CD14-positive monocyte (primary cell): ENCODE measurements around the gene ELP2. TPM values are rescaled to one million over a fixed set of nuclear protein-coding genes. Genes with fewer than 3 reads are reported as not detected.
A peak's percentile ranks its signal among the peaks of the same experiment; 100 is the strongest.

ENCODE experiments used
- DNase-seq, 3 donors: peaks; one replicate each; pipeline ENCODE4 v3.0.0-alpha.2; 2011 to 2022
- H2AFZ ChIP-seq: 2 replicates; pipeline ENCODE4 v1.6.0; 2012; ENCODE audit warnings: mild to moderate bottlenecking, low read depth, low read length, inconsistent platforms; ENCODE audit not compliant: insufficient read depth, poor library complexity, severe bottlenecking
- H3K27ac ChIP-seq, 2 donors: 1 replicate in 1 of 2; 2 replicates in 1 of 2; pipeline ENCODE4 v1.5.1; 2012 to 2013; ENCODE audit warnings: low read length in 2 of 2, control low read depth in 1 of 2, inconsistent platforms in 1 of 2, low read depth in 1 of 2, mild to moderate bottlenecking in 1 of 2
- H3K27me3 ChIP-seq, 2 donors: one replicate each; pipeline versions ENCODE4 v1.6.0 to v1.6.1; 2011 to 2013; ENCODE audit warnings: low read length in 2 of 2; ENCODE audit not compliant: control insufficient read depth in 2 of 2, insufficient read depth in 2 of 2
- H3K36me3 ChIP-seq, 2 donors: replicated peaks in 1 of 2; 1 replicate in 1 of 2; 2 replicates in 1 of 2; pipeline versions ENCODE4 v1.5.1 to v1.6.1; 2012 to 2013; ENCODE audit warnings: low read length in 2 of 2, control low read depth in 1 of 2, inconsistent platforms in 1 of 2, mild to moderate bottlenecking in 1 of 2; ENCODE audit not compliant: insufficient read depth in 2 of 2, control insufficient read depth in 1 of 2
- H3K4me1 ChIP-seq, 2 donors: 1 replicate in 1 of 2; 2 replicates in 1 of 2; pipeline versions ENCODE4 v1.5.1 to v1.6.1; 2012 to 2013; ENCODE audit warnings: low read length in 2 of 2, control low read depth in 1 of 2, inconsistent platforms in 1 of 2, mild to moderate bottlenecking in 1 of 2, moderate library complexity in 1 of 2; ENCODE audit not compliant: insufficient read depth in 2 of 2, control insufficient read depth in 1 of 2
- H3K4me2 ChIP-seq: replicated peaks from 2 replicates; pipeline ENCODE3; 2012; ENCODE audit warnings: low read length, moderate library complexity, mild to moderate bottlenecking; ENCODE audit not compliant: poor library complexity, severe bottlenecking; ENCODE audit errors: extremely low read depth
- H3K4me3 ChIP-seq, 3 experiments: fragments of 200-600 bp in 1 of 3; sonication (generic) in 1 of 3; replicated peaks in 1 of 3; 1 replicate in 2 of 3; 2 replicates in 1 of 3; pipeline ENCODE4 v1.5.1; 2011 to 2013; ENCODE audit warnings: low read length in 3 of 3, mild to moderate bottlenecking in 3 of 3, control low read depth in 2 of 3, low read depth in 2 of 3, inconsistent platforms in 1 of 3, moderate library complexity in 1 of 3
- H3K79me2 ChIP-seq: 2 replicates; pipeline ENCODE4 v1.6.0; 2012; ENCODE audit warnings: mild to moderate bottlenecking, control low read depth, inconsistent platforms, low read length, moderate library complexity; ENCODE audit not compliant: insufficient read depth
- H3K9ac ChIP-seq: 2 replicates; pipeline ENCODE4 v1.6.0; 2017; ENCODE audit warnings: low read length, mild to moderate bottlenecking; ENCODE audit not compliant: insufficient read depth, poor library complexity, severe bottlenecking
- H3K9me3 ChIP-seq, 2 donors: replicated peaks in 1 of 2; 1 replicate in 1 of 2; 2 replicates in 1 of 2; pipeline versions ENCODE4 v1.5.1 to v1.6.1; 2012 to 2013; ENCODE audit warnings: low read length in 2 of 2, control low read depth in 1 of 2; ENCODE audit not compliant: control insufficient read depth in 1 of 2, insufficient read depth in 1 of 2
- H4K20me1 ChIP-seq: 2 replicates; pipeline ENCODE4 v1.6.0; 2012; ENCODE audit warnings: mild to moderate bottlenecking, low read length, control low read depth, moderate library complexity; ENCODE audit not compliant: insufficient read depth
- H3K27ac Mint-ChIP-seq, 7 donors: one replicate each; pipeline ENCODE4 v1.8.0; 2020; ENCODE audit warnings: mild to moderate bottlenecking in 7 of 7, mixed read lengths in 7 of 7, moderate library complexity in 6 of 7, inconsistent platforms in 2 of 7
- H3K27me3 Mint-ChIP-seq, 3 donors: one replicate each; pipeline ENCODE4 v1.8.0; 2021 to 2022; ENCODE audit warnings: low read depth in 3 of 3, mild to moderate bottlenecking in 3 of 3, mixed read lengths in 3 of 3, moderate library complexity in 3 of 3, inconsistent platforms in 1 of 3
- H3K36me3 Mint-ChIP-seq, 2 donors: one replicate each; pipeline ENCODE4 v1.8.0; 2020; ENCODE audit warnings: mixed read lengths in 2 of 2, inconsistent platforms in 1 of 2, mild to moderate bottlenecking in 1 of 2
- H3K4me1 Mint-ChIP-seq: one replicate; pipeline ENCODE4 v1.8.0; 2020; ENCODE audit warnings: mild to moderate bottlenecking, mixed read lengths
- H3K4me3 Mint-ChIP-seq, 2 donors: one replicate each; pipeline ENCODE4 v1.8.0; 2020; ENCODE audit warnings: mild to moderate bottlenecking in 2 of 2, mixed read lengths in 2 of 2, moderate library complexity in 1 of 2
- H3K9me3 Mint-ChIP-seq, 7 donors: one replicate each; pipeline ENCODE4 v1.8.0; 2020 to 2022; ENCODE audit warnings: mixed read lengths in 7 of 7, mild to moderate bottlenecking in 6 of 7, moderate library complexity in 6 of 7, inconsistent platforms in 2 of 7
- CTCF ChIP-seq: fragments of 200-600 bp; IDR thresholded peaks from one replicate; pipeline ENCODE4 v1.8.0; 2022; ENCODE audit warnings: antibody characterized with exemption, mild to moderate bottlenecking
- WGBS: methylation state at CpG from one replicate; pipeline ENCODE4 v1.1.5; 2013; ENCODE audit warnings: missing lambda C conversion rate; ENCODE audit not compliant: insufficient coverage; 5-methylcytosine and 5-hydroxymethylcytosine counted together
- intact Hi-C, 2 donors: fragments of 100-400 bp; cut with micrococcal nuclease; formaldehyde crosslinking; loops; one replicate each; pipeline versions ENCODE4 v1.15.0 to v1.15.1; 2023
- polyA plus RNA-seq, 3 donors: library from polyadenylated mRNA; depleted of rRNA in 1 of 3; unstranded in 2 of 3; stranded (reverse) in 1 of 3; fragments of 300-500 nt in 2 of 3; fragments of >200 nt in 1 of 3; fragmentation: Illumina TruSeq in 2 of 3; gene quantifications; 1 replicate in 2 of 3; 2 replicates in 1 of 3; pipeline ENCODE4 v1.2.3, GENCODE V29; 2012 to 2021

The ELP2 gene
- polyA plus RNA-seq, 3 donors, result 24.8 to 52.5 (median 27.1) TPM

GRCh38 chr18:36185157-36185556 is 55.5 kb downstream of the ELP2 start:
- H3K9ac ChIP-seq, result no peak overlapping the region
- H3K4me1 ChIP-seq, result peaks cover 17 to 21% of the 10 kb centered on the region in 2 donors
- no peak overlapping the region for H3K4me3 ChIP-seq
- H3K4me2 ChIP-seq, result no peak overlapping the region
- H3K27me3 Mint-ChIP-seq, result peaks cover 29 to 64% (median 42%) of the 10 kb centered on the region in 3 donors
- no peak overlapping the region for H3K4me3 Mint-ChIP-seq
- intact Hi-C loops, result no loop called here
- peaks cover 0 to 4% (median 0%) of the 10 kb centered on the region in 7 donors for H3K9me3 Mint-ChIP-seq
- no peak overlapping the region for H3K27ac ChIP-seq
- peaks cover 0 to 4% of the 10 kb centered on the region in 2 donors for H3K36me3 Mint-ChIP-seq
- no peaks in the 10 kb centered on the region for H4K20me1 ChIP-seq
- WGBS, result 100% methylated on average over 2 of the region's 3 CpGs
- no peaks in the 10 kb centered on the region for H3K36me3 ChIP-seq
- TF ChIP-seq CTCF, result no peak
- peaks cover 15 to 44% of the 10 kb centered on the region in 2 donors for H3K27me3 ChIP-seq
- H3K79me2 ChIP-seq, result no peaks in the 10 kb centered on the region
- H3K9me3 ChIP-seq, result peaks cover 0 to 9% of the 10 kb centered on the region in 2 donors
- no peak for DNase-seq
- H2AFZ ChIP-seq, result no peak overlapping the region
- H3K4me1 Mint-ChIP-seq, result peaks cover 24% of the 10 kb centered on the region
- peak overlapping the region in 1 of 7 donors; percentile 38 for H3K27ac Mint-ChIP-seq

- H3K9me3 Mint-ChIP-seq, result peaks cover 0 to 4% (median 0%) of the 10 kb centered on the region in 7 donors
- H3K27me3 ChIP-seq, result peaks cover 15 to 44% of the 10 kb centered on the region in 2 donors
- WGBS, result 93% methylated on average over 16 of the region's 18 CpGs
Observed at GRCh38 chr18:36185901-36186460, 56.3 kb downstream of the ELP2 start.

More at GRCh38 chr18:36185901-36186460, 56.3 kb downstream of the ELP2 start:
- intact Hi-C loops, result no loop called here
- Histone ChIP-seq H3K4me3 (no peak overlapping the region), H2AFZ (no peak overlapping the region), H3K36me3 (no peaks in the 10 kb centered on the region), H4K20me1 (no peaks in the 10 kb centered on the region), H3K79me2 (no peaks in the 10 kb centered on the region), H3K9ac (no peak overlapping the region), H3K4me1 (peaks cover 14 to 16% of the 10 kb centered on the region in 2 donors), H3K9me3 (peaks cover 0 to 9% of the 10 kb centered on the region in 2 donors), H3K4me2 (peak overlapping the region; percentile 98), H3K27ac (no peak overlapping the region)
- H3K27me3 Mint-ChIP-seq, result peaks cover 30 to 67% (median 47%) of the 10 kb centered on the region in 3 donors
- DNase-seq, result no peak
- H3K36me3 Mint-ChIP-seq, result peaks cover 0 to 4% of the 10 kb centered on the region in 2 donors
- TF ChIP-seq CTCF, result no peak
- peak overlapping the region; percentile 88 to 95 for H3K4me3 Mint-ChIP-seq
- peaks cover 18% of the 10 kb centered on the region for H3K4me1 Mint-ChIP-seq
- H3K27ac Mint-ChIP-seq, result no peak overlapping the region
